HEK293 (cell line): ENCODE data around the gene CLK2.
A peak's percentile ranks its signal among the peaks of the same experiment; 100 is the strongest.

ENCODE experiments used
- CTCF ChIA-PET: fragments of 350-600 bp; formaldehyde crosslinking; extraction: SDS; loops from one replicate; lab custom pipeline; 2021; ENCODE audit warnings: antibody characterized with exemption; lab: Yijun Ruan, JAX
- POLR2A ChIA-PET: fragments of 300-600 bp; formaldehyde crosslinking; extraction: SDS; loops from one replicate; lab custom pipeline; 2020; ENCODE audit warnings: antibody characterized with exemption, inconsistent platforms; lab: Yijun Ruan, JAX
- H3K27ac ChIP-seq: fragments of 200-500 bp; sonication (Bioruptor generic); 2 replicates; pipeline ENCODE4 v1.5.1; 2014; ENCODE audit warnings: low read depth, low read length, control low read depth, inconsistent platforms; ENCODE audit errors: extremely low read depth
- H3K36me3 ChIP-seq, 2 experiments: fragments of 200-500 bp in 1 of 2; sonication (Bioruptor generic) in 1 of 2; 1 replicate in 1 of 2; 2 replicates in 1 of 2; pipeline ENCODE4 v1.5.1; 2014 to 2017; ENCODE audit warnings: inconsistent platforms in 2 of 2, low read length in 2 of 2; ENCODE audit not compliant: control insufficient read depth in 2 of 2, insufficient read depth in 1 of 2
- H3K4me1 ChIP-seq: fragments of 200-500 bp; sonication (Bioruptor generic); 2 replicates; pipeline ENCODE4 v1.5.1; 2014; ENCODE audit warnings: mild to moderate bottlenecking, low read length, inconsistent platforms; ENCODE audit not compliant: control insufficient read depth, insufficient read depth
- H3K4me3 ChIP-seq: 2 replicates; pipeline ENCODE4 v1.5.1; 2011; ENCODE audit warnings: low read depth, mild to moderate bottlenecking, control low read depth, low read length, moderate library complexity
- H3K9me3 ChIP-seq: fragments of 200-500 bp; sonication (Bioruptor generic); 2 replicates; pipeline ENCODE4 v1.5.1; 2014; ENCODE audit warnings: low read depth, low read length, inconsistent platforms; ENCODE audit not compliant: control insufficient read depth, insufficient read depth
- IKZF3 ChIP-seq: fragments of 450-650 bp; IDR thresholded peaks from 2 replicates; pipeline ENCODE4 v1.5.0; 2018; ENCODE audit warnings: missing biosample characterization, mild to moderate bottlenecking, missing genetic modification characterization, moderate library complexity
- ZBTB20 ChIP-seq: fragments of 450-650 bp; formaldehyde crosslinking; IDR thresholded peaks from 2 replicates; pipeline ENCODE4 v1.5.1; 2016; ENCODE audit warnings: missing biosample characterization, missing genetic modification characterization
- ZNF248 ChIP-seq: fragments of 450-650 bp; formaldehyde crosslinking; IDR thresholded peaks from 2 replicates; pipeline ENCODE4 v1.5.1; 2017; ENCODE audit warnings: missing biosample characterization, missing genetic modification characterization
- ZNF292 ChIP-seq: fragments of 450-650 bp; formaldehyde crosslinking; IDR thresholded peaks from 2 replicates; pipeline ENCODE4 v1.5.1; 2016; ENCODE audit warnings: low read depth, missing biosample characterization, missing genetic modification characterization, borderline replicate concordance
- ZNF335 ChIP-seq: fragments of 450-650 bp; formaldehyde crosslinking; conservative IDR thresholded peaks from 2 replicates; pipeline ENCODE4 v1.5.1; 2016; ENCODE audit warnings: missing biosample characterization, missing genetic modification characterization
- ZNF366 ChIP-seq: fragments of 450-650 bp; formaldehyde crosslinking; conservative IDR thresholded peaks from 2 replicates; pipeline ENCODE4 v1.5.1; 2016; ENCODE audit warnings: missing biosample characterization, missing genetic modification characterization
- ZNF426 ChIP-seq: fragments of 450-650 bp; formaldehyde crosslinking; IDR thresholded peaks from 2 replicates; pipeline ENCODE4 v1.5.1; 2017; ENCODE audit warnings: missing biosample characterization, missing genetic modification characterization, mild to moderate bottlenecking, inconsistent platforms, moderate library complexity
- ZNF544 ChIP-seq: fragments of 450-650 bp; formaldehyde crosslinking; IDR thresholded peaks from 2 replicates; pipeline ENCODE4 v1.5.0; 2017; ENCODE audit warnings: missing biosample characterization, missing genetic modification characterization
- ZNF830 ChIP-seq: fragments of 450-650 bp; IDR thresholded peaks from 2 replicates; pipeline ENCODE4 v1.5.0; 2018; ENCODE audit warnings: missing biosample characterization, missing genetic modification characterization, low read depth, mild to moderate bottlenecking, moderate library complexity
- ZNF837 ChIP-seq: fragments of 450-650 bp; formaldehyde crosslinking; IDR thresholded peaks from 2 replicates; pipeline ENCODE4 v1.5.1; 2016; ENCODE audit warnings: missing biosample characterization, missing genetic modification characterization
- ZNF843 ChIP-seq: fragments of 450-650 bp; formaldehyde crosslinking; IDR thresholded peaks from 2 replicates; pipeline ENCODE4 v1.5.1; 2016; ENCODE audit warnings: missing biosample characterization, missing genetic modification characterization
- TF ChIP-seq, protein P1 (sequence below): fragments of 450-650 bp; formaldehyde crosslinking; IDR thresholded peaks from 2 replicates; pipeline ENCODE4 v1.5.1; 2016; ENCODE audit warnings: missing biosample characterization, missing genetic modification characterization, low read depth
- TF ChIP-seq, protein P2 (sequence below): fragments of 450-650 bp; formaldehyde crosslinking; IDR thresholded peaks from 2 replicates; pipeline ENCODE4 v1.5.1; 2016; ENCODE audit warnings: missing biosample characterization, missing genetic modification characterization
- TF ChIP-seq, protein P3 (sequence below): fragments of 450-650 bp; formaldehyde crosslinking; conservative IDR thresholded peaks from 2 replicates; pipeline ENCODE4 v1.5.1; 2016; ENCODE audit warnings: low read depth, missing biosample characterization, missing genetic modification characterization
- TF ChIP-seq, protein P4 (sequence below): IDR thresholded peaks from 2 replicates; pipeline ENCODE4 v1.6.1; 2011; ENCODE audit warnings: mild to moderate bottlenecking, low read depth, low read length, borderline replicate concordance

CLK2 gene

DNA sequence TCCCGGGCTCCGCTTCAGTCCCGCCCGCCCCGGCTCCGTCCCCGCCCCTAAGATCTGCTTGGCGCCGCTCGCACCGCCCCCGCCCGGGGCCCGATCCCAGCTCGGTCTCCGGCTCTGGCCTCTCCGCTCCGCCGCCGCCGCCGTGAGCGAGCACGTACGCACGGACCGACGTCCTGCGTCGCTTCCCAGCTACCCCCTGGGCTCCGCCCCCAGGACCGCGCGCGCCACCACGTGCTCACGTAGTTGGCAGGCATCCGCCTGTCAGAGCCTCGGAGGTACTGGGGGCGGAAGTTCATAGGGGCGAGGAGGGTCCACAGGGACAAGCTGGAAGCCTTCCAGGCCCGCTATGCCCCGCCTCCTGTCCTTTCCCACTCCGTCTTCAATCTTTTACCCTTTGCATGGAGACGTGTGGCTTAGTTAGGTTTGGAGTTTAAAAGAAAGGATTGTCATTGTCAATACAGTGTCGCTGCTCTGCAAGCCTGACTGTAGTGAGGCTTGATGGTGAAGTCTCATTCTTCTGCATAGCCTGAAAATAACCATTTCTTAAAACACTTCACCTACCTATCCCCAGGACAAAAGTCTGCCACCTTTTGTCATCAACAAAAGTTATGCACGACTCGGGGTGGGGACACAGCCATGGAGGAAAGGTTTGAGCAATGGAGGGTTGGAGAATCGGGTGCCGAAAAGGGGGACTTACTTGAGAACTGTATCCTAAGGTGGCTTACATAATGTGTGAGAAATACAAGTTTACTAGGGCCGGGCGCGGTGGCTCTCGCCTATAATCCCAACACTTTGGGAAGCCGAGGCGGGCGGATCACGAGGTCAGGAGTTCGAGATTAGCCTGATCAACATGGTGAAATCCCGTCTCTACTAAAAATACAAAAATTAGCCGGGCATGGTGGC, at the start of gene CLK2 (continued):
- TF ChIP-seq ZNF843 (tag by site-specific recombination) (no peak), ZNF837 (tag by site-specific recombination) (no peak), ZNF366 (tag by site-specific recombination) (peak; percentile 50), ZNF544 (no peak), IKZF3 (tag by site-specific recombination) (peak; percentile 60), ZBTB20 (tag by site-specific recombination) (peak; percentile 57), ZNF292 (tag by site-specific recombination) (no peak), ZNF248 (tag by site-specific recombination) (no peak), ZNF335 (peak; percentile 64), ZNF830 (tag by site-specific recombination) (no peak)
- TF ChIP-seq, protein P1, sequence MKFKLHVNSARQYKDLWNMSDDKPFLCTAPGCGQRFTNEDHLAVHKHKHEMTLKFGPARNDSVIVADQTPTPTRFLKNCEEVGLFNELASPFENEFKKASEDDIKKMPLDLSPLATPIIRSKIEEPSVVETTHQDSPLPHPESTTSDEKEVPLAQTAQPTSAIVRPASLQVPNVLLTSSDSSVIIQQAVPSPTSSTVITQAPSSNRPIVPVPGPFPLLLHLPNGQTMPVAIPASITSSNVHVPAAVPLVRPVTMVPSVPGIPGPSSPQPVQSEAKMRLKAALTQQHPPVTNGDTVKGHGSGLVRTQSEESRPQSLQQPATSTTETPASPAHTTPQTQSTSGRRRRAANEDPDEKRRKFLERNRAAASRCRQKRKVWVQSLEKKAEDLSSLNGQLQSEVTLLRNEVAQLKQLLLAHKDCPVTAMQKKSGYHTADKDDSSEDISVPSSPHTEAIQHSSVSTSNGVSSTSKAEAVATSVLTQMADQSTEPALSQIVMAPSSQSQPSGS, result no peak
- TF ChIP-seq, protein P2, sequence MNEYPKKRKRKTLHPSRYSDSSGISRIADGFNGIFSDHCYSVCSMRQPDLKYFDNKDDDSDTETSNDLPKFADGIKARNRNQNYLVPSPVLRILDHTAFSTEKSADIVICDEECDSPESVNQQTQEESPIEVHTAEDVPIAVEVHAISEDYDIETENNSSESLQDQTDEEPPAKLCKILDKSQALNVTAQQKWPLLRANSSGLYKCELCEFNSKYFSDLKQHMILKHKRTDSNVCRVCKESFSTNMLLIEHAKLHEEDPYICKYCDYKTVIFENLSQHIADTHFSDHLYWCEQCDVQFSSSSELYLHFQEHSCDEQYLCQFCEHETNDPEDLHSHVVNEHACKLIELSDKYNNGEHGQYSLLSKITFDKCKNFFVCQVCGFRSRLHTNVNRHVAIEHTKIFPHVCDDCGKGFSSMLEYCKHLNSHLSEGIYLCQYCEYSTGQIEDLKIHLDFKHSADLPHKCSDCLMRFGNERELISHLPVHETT (tag by site-specific recombination), result no peak; the same call in 1 of the 2 replicates
- TF ChIP-seq, protein P3, sequence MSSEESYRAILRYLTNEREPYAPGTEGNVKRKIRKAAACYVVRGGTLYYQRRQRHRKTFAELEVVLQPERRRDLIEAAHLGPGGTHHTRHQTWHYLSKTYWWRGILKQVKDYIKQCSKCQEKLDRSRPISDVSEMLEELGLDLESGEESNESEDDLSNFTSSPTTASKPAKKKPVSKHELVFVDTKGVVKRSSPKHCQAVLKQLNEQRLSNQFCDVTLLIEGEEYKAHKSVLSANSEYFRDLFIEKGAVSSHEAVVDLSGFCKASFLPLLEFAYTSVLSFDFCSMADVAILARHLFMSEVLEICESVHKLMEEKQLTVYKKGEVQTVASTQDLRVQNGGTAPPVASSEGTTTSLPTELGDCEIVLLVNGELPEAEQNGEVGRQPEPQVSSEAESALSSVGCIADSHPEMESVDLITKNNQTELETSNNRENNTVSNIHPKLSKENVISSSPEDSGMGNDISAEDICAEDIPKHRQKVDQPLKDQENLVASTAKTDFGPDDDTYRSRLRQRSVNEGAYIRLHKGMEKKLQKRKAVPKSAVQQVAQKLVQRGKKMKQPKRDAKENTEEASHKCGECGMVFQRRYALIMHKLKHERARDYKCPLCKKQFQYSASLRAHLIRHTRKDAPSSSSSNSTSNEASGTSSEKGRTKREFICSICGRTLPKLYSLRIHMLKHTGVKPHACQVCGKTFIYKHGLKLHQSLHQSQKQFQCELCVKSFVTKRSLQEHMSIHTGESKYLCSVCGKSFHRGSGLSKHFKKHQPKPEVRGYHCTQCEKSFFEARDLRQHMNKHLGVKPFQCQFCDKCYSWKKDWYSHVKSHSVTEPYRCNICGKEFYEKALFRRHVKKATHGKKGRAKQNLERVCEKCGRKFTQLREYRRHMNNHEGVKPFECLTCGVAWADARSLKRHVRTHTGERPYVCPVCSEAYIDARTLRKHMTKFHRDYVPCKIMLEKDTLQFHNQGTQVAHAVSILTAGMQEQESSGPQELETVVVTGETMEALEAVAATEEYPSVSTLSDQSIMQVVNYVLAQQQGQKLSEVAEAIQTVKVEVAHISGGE (tag by site-specific recombination), result 0 out of 2 replicates have a peak, but pooled peaks have one; percentile 5
- TF ChIP-seq, protein P4, sequence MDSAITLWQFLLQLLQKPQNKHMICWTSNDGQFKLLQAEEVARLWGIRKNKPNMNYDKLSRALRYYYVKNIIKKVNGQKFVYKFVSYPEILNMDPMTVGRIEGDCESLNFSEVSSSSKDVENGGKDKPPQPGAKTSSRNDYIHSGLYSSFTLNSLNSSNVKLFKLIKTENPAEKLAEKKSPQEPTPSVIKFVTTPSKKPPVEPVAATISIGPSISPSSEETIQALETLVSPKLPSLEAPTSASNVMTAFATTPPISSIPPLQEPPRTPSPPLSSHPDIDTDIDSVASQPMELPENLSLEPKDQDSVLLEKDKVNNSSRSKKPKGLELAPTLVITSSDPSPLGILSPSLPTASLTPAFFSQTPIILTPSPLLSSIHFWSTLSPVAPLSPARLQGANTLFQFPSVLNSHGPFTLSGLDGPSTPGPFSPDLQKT, result no peak
- TF ChIP-seq, all 188 proteins: peak for 28

DNA sequence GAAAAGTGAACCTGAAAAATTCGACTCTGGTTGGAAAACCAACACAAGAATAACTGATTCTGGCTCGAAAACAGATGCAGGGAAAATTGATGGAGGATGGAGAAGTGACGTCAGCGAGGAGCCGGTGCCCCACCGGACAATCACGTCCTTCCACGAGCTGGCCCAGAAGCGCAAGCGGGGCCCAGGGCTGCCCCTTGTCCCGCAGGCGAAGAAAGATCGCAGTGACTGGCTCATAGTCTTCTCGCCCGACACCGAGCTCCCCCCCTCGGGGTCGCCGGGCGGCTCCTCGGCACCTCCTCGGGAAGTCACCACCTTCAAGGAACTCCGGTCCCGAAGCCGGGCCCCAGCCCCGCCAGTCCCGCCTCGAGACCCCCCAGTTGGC, 49.3 kb upstream of the CLK2 start:
- no peaks in the 10 kb centered on the region for H3K9me3 ChIP-seq
- peak overlapping the region; percentile 86 for H3K4me3 ChIP-seq
- ChIA-PET CTCF (interaction anchor here (0.6 to 8.4 kb wide), 12 partner anchors 11 to 178 kb away, joined by 3 to 77 read pairs (median 4); partner anchors contain the start of genes HCN3 and MTX1), POLR2A (interaction anchor here (1.1 to 4.4 kb wide), 4 partner anchors 49 to 145 kb away, joined by 3 to 32 read pairs (median 13); partner anchors contain the start of genes CLK2 and SCAMP3)
- 0 out of 2 replicates have a peak, but pooled peaks cover 3% of the 10 kb centered on the region for H3K4me1 ChIP-seq
- H3K36me3 ChIP-seq, result peaks cover 11 to 62% of the 10 kb centered on the region in 2 experiments; a peak in 2 of 3 replicates
- no peak for TF ChIP-seq ZNF426
- peak; percentile 1; the same call in 1 of the 2 replicates for TF ChIP-seq IKZF3 (tag by site-specific recombination)
- no peak overlapping the region; the same call in 1 of the 2 replicates for H3K27ac ChIP-seq
